K562 (cell line): ENCODE data around the gene PRR9. TPM values are rescaled to one million over a fixed set of nuclear protein-coding genes. Genes with fewer than 3 reads are reported as not detected.

ENCODE experiments used
- GATAD2A ChIP-seq: fragments of 450-650 bp; IDR thresholded peaks from 2 replicates; pipeline ENCODE4 v1.6.1; 2017
- polyA plus RNA-seq, 8 experiments: library from polyadenylated mRNA; depleted of rRNA in 4 of 8; stranded (reverse) in 5 of 8; unstranded in 3 of 8; fragments of >200 nt; fragmentation: Nextera tagmentation in 2 of 8; fragmentation: Illumina TruSeq in 1 of 8; extraction: Ambion mirVana in 2 of 8; extraction: Trizol in 1 of 8; gene quantifications; 2 replicates each; pipeline versions ENCODE4 v1.2.1 to v1.2.3, GENCODE V29; 2011 to 2014; ENCODE audit warnings: inconsistent platforms in 1 of 8, missing spikeins in 1 of 8
- total RNA-seq, 7 experiments: library from RNA; depleted of rRNA in 6 of 7; stranded (reverse); fragments of >200 nt in 6 of 7; fragmentation: Illumina TruSeq in 2 of 7; extraction: Trizol in 2 of 7; gene quantifications; 2 replicates each; pipeline versions ENCODE4 v1.2.1 to v1.2.3, GENCODE V29; 2011 to 2021; ENCODE audit warnings: low replicate concordance in 1 of 7
- TF ChIP-seq, protein P1 (sequence below): fragments of 450-650 bp; IDR thresholded peaks from 2 replicates; pipeline ENCODE4 v1.6.1; 2016; ENCODE audit warnings: mild to moderate bottlenecking, moderate library complexity

PRR9 gene
- total and polyA plus RNA-seq, 9 of the 15 experiments (the other 6 are each of a cell fraction or from before 2014, with no cell fraction given): 0.14 to 1.4 (median 0.24) TPM; not detected in 1

DNA sequence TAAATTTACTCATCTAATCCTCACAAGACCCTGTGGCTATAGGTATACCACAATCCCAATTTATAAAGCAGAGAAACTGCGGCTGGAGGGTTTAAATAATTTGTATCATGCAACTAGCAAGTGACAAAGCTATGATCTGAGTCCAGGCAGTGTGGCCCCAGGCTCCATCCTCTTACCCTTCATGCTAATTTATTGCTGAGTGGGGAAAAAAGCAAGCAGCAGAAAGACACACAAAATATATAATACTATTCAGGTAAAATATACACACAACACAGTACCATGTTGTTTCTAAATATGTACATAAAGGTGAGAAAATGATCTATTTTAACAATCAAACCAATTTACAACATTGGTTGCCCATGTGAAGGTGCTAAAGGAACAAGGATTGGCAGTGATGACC lies 24.8 kb downstream of the PRR9 start (continued):
- TF ChIP-seq, protein P1, sequence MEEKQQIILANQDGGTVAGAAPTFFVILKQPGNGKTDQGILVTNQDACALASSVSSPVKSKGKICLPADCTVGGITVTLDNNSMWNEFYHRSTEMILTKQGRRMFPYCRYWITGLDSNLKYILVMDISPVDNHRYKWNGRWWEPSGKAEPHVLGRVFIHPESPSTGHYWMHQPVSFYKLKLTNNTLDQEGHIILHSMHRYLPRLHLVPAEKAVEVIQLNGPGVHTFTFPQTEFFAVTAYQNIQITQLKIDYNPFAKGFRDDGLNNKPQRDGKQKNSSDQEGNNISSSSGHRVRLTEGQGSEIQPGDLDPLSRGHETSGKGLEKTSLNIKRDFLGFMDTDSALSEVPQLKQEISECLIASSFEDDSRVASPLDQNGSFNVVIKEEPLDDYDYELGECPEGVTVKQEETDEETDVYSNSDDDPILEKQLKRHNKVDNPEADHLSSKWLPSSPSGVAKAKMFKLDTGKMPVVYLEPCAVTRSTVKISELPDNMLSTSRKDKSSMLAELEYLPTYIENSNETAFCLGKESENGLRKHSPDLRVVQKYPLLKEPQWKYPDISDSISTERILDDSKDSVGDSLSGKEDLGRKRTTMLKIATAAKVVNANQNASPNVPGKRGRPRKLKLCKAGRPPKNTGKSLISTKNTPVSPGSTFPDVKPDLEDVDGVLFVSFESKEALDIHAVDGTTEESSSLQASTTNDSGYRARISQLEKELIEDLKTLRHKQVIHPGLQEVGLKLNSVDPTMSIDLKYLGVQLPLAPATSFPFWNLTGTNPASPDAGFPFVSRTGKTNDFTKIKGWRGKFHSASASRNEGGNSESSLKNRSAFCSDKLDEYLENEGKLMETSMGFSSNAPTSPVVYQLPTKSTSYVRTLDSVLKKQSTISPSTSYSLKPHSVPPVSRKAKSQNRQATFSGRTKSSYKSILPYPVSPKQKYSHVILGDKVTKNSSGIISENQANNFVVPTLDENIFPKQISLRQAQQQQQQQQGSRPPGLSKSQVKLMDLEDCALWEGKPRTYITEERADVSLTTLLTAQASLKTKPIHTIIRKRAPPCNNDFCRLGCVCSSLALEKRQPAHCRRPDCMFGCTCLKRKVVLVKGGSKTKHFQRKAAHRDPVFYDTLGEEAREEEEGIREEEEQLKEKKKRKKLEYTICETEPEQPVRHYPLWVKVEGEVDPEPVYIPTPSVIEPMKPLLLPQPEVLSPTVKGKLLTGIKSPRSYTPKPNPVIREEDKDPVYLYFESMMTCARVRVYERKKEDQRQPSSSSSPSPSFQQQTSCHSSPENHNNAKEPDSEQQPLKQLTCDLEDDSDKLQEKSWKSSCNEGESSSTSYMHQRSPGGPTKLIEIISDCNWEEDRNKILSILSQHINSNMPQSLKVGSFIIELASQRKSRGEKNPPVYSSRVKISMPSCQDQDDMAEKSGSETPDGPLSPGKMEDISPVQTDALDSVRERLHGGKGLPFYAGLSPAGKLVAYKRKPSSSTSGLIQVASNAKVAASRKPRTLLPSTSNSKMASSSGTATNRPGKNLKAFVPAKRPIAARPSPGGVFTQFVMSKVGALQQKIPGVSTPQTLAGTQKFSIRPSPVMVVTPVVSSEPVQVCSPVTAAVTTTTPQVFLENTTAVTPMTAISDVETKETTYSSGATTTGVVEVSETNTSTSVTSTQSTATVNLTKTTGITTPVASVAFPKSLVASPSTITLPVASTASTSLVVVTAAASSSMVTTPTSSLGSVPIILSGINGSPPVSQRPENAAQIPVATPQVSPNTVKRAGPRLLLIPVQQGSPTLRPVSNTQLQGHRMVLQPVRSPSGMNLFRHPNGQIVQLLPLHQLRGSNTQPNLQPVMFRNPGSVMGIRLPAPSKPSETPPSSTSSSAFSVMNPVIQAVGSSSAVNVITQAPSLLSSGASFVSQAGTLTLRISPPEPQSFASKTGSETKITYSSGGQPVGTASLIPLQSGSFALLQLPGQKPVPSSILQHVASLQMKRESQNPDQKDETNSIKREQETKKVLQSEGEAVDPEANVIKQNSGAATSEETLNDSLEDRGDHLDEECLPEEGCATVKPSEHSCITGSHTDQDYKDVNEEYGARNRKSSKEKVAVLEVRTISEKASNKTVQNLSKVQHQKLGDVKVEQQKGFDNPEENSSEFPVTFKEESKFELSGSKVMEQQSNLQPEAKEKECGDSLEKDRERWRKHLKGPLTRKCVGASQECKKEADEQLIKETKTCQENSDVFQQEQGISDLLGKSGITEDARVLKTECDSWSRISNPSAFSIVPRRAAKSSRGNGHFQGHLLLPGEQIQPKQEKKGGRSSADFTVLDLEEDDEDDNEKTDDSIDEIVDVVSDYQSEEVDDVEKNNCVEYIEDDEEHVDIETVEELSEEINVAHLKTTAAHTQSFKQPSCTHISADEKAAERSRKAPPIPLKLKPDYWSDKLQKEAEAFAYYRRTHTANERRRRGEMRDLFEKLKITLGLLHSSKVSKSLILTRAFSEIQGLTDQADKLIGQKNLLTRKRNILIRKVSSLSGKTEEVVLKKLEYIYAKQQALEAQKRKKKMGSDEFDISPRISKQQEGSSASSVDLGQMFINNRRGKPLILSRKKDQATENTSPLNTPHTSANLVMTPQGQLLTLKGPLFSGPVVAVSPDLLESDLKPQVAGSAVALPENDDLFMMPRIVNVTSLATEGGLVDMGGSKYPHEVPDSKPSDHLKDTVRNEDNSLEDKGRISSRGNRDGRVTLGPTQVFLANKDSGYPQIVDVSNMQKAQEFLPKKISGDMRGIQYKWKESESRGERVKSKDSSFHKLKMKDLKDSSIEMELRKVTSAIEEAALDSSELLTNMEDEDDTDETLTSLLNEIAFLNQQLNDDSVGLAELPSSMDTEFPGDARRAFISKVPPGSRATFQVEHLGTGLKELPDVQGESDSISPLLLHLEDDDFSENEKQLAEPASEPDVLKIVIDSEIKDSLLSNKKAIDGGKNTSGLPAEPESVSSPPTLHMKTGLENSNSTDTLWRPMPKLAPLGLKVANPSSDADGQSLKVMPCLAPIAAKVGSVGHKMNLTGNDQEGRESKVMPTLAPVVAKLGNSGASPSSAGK: no peak
- TF ChIP-seq GATAD2A: no peak
